Measurements from ENCODE around the gene FAXC.

The FAXC gene

GRCh38 chr6:99225172-99225571 lies 124.3 kb downstream of the FAXC start:
- no peak for TF ChIP-seq CTCF (IDR thresholded peaks at IDR 0.05; ENCODE audit: low read depth, low read length, missing control alignments)
- no peak for DNase-seq (ENCODE audit: extremely low read depth, low read depth)
- no peak overlapping the region for H3K4me3 ChIP-seq (replicated peaks; ENCODE audit: low read depth, low read length)

Measured in HFF-Myc (cell line).